GM12891 (cell line): Measurements from ENCODE around the gene ARHGEF4.

Experiments used
- DNase-seq: peaks from one replicate; pipeline ENCODE4 v3.0.0; 2011; ENCODE audit warnings: low spot score; ENCODE audit not compliant: insufficient read length
- FAIRE-seq: peaks from 2 replicates; lab custom pipeline; 2011; peaks lifted over from hg19 to GRCh38; lab: Jason Lieb, UNC
- PAX5 ChIP-seq: IDR thresholded peaks from 2 replicates; pipeline ENCODE4 v1.6.1; 2011; ENCODE audit warnings: low read length, moderate library complexity, mild to moderate bottlenecking; ENCODE audit not compliant: insufficient read depth, severe bottlenecking
- POLR2A ChIP-seq: IDR thresholded peaks from 2 replicates; pipeline ENCODE4 v1.6.1; 2011; ENCODE audit warnings: low read depth, low read length, control low read depth
- POLR2AphosphoS5 ChIP-seq: IDR thresholded peaks from 2 replicates; pipeline ENCODE4 v1.6.1; 2011; ENCODE audit warnings: low read depth, low read length, control low read depth
- POU2F2 ChIP-seq: IDR thresholded peaks from 2 replicates; pipeline ENCODE4 v1.6.1; 2011; ENCODE audit warnings: low read depth, mild to moderate bottlenecking, control low read depth, low read length, moderate library complexity
- SPI1 ChIP-seq: IDR thresholded peaks from 2 replicates; pipeline ENCODE4 v1.6.1; 2011; ENCODE audit warnings: low read depth, low read length, control low read depth
- TAF1 ChIP-seq: IDR thresholded peaks from 2 replicates; pipeline ENCODE4 v1.6.1; 2011; ENCODE audit warnings: low read depth, low read length, control low read depth

ARHGEF4 gene

DNA sequence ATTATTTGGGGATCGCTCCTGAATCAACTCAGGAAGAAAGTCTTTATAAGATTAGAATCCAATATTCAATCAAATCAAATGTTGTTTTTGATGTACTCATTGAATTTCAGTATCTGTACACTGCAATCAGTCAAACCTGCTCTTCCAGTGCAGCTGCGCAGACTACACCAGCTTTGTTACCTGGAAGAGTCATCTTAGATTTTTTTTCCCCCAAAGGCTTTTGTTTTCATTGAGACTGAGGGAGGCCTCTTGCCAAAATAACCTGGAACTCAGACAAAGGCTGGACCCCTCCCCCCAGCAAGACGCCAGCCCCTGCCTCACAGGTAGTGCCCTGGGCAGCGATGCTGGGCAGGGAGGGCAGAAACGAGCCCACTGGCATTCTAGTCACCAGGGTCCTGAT lies 74.8 kb downstream of the ARHGEF4 start:
- no peak for FAIRE-seq
- no peak for DNase-seq
- TF ChIP-seq TAF1, result no peak
- TF ChIP-seq POU2F2, result no peak
- no peak for TF ChIP-seq SPI1
- no peak for TF ChIP-seq POLR2A
- no peak for TF ChIP-seq POLR2AphosphoS5
- no peak for TF ChIP-seq PAX5

DNA sequence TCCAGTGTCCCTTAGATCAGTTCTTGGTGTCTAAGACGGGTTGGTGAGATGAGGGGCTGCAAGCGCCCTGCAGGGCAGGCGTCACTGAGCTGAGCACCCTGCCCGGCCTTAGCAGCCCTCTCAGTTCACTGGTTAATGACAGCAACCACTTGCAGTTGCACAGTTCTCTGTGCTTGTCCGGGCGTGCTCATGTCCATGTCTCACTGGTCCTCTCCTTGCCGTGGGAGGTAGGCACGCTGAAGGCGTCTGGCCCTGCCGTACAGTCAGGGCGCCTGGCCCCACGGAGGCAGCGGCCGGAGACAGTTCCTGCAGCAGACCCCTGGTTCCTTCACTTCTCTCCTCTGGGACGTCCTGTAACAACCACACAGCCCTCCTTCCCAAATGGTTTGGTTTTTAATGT lies 75.3 kb downstream of the ARHGEF4 start:
- no peak for TF ChIP-seq POLR2A
- no peak for TF ChIP-seq TAF1
- no peak for TF ChIP-seq PAX5
- TF ChIP-seq POU2F2, result no peak
- TF ChIP-seq SPI1, result no peak
- TF ChIP-seq POLR2AphosphoS5, result no peak
- FAIRE-seq (no peak), DNase-seq (no peak)

DNA sequence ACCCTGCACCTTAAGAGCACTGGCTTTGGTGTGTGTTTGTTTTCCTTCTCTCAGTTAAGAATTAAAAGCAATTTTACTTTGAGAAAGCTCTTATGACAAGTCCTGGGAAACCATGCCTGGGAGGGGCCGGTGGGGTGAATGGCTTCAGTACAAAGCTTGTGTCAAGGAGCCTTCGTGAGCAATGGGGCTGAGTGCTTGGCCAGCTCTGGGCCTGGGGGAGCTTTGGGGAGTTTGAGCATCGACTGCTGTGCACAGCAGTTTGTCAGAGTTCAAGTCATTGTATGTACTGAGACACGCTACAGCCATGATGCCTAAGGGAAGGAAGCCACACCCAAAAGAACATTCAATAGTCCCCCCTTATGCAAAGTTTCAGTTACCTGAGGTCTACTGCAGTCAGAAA lies 75.8 kb downstream of the ARHGEF4 start:
- FAIRE-seq, result no peak
- DNase-seq, result no peak
- no peak for TF ChIP-seq POLR2A
- TF ChIP-seq PAX5, result no peak
- no peak for TF ChIP-seq POU2F2

DNA sequence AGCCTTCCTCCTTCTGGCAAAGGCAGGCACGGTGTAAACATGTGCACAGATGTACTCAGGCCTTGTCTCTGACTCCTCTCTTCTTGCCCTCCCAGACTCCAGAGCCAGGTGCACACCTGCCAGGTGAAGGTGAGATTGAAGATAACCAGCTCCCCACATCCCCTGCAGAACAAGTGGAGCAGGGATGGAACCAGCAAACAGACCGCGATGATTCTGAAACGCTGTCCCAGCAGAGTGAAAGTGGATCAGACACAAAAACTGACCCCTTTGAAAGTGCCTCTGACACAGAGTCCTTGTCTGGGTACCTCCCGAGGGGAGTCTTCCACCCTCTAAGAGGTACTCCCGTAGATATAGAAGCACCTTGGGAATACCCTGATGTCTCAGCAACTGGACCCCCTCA lies 77.2 kb downstream of the ARHGEF4 start:
- no peak for DNase-seq
- TF ChIP-seq POLR2A, result no peak
- no peak for TF ChIP-seq POU2F2
- no peak for TF ChIP-seq SPI1
- TF ChIP-seq TAF1, result no peak
- no peak for TF ChIP-seq PAX5
- no peak for TF ChIP-seq POLR2AphosphoS5
- FAIRE-seq, result no peak

DNA sequence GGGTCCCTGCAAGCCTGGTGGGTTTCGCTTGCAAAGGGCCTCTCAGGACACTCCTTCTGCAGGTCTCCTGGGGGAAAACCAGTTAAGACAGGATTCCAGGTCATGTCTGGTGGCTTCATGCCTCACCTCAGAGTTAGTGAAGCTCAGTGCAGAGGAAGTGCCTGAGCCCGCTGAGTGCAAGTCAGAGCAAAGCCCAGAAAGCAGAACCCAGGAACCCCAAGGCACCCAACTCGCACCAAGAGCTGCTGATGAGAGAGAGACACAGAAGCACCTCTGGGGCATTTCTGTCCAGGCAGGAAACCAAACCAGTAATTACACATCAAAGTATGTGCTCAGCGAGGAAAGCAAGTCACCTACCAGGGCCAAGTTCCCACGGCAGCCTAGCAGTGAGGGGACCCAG lies 78.4 kb downstream of the ARHGEF4 start:
- no peak for FAIRE-seq
- TF ChIP-seq PAX5 (no peak), POLR2AphosphoS5 (no peak), POLR2A (no peak), TAF1 (no peak), SPI1 (no peak), POU2F2 (no peak)

DNA sequence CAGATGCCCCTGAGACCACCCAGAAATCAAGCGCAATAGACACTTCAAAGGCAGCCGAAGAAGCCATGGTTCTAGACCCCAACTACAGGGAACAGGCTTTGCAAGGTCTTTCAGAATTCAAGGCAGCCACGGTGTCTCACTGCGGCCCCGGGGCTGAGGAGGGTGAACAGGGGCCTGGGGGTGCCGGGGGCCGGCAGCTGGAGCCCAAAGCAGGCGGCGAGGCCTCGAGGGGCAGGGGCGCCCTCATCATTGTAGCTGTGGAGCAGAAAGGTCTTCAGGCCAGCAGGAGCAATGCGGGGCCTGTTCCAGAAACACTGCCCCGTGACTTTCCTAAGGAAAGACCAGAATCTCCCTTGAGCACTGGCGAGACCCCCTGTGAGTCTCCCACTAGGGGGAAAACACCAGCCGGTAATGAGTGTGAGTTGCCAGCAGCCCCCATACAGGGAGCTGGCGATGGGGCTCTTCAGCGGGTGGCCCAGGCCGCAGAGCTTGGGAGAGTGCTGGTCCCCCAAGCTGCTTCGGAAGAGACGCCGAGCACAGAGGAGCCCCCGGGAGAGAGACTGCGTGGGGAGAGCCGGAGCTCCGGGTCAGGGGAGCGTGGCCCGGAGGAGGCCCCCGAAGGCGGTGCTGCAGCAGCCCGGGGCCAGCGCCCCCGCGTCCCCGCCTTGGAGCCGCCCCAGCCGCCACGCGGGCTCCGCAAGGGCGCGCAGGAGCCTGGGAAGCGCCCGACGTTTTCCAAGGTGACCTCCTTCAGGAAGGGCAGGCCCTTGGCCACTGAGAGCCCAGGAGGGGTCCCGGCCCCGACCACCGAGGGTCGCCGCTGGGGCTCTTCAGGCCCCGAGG lies 79.1 kb downstream of the ARHGEF4 start:
- FAIRE-seq (no peak), DNase-seq (no peak)
- no peak for TF ChIP-seq POLR2A
- TF ChIP-seq POU2F2, result no peak
- no peak for TF ChIP-seq SPI1
- no peak for TF ChIP-seq TAF1
- no peak for TF ChIP-seq PAX5
- no peak for TF ChIP-seq POLR2AphosphoS5

More for the DNA sequence above, 78.4 kb downstream of the ARHGEF4 start:
- no peak for DNase-seq

DNA sequence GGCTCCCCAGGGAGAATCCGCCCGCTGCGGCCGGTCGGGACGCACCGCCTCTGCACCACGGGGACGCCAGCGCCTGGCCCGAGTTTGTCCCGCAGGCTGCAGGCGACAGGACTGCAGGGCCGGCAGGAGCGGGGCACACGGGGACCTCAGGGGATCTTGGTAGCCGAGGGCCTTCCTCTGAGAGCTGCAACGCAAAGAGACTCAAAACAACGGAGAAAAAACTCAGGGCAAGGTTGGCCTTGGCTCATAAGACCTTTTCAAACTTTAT lies 79.7 kb downstream of the ARHGEF4 start:
- FAIRE-seq, result no peak
- DNase-seq, result no peak
- no peak for TF ChIP-seq POLR2A
- no peak for TF ChIP-seq POLR2AphosphoS5
- no peak for TF ChIP-seq PAX5
- no peak for TF ChIP-seq TAF1

DNA sequence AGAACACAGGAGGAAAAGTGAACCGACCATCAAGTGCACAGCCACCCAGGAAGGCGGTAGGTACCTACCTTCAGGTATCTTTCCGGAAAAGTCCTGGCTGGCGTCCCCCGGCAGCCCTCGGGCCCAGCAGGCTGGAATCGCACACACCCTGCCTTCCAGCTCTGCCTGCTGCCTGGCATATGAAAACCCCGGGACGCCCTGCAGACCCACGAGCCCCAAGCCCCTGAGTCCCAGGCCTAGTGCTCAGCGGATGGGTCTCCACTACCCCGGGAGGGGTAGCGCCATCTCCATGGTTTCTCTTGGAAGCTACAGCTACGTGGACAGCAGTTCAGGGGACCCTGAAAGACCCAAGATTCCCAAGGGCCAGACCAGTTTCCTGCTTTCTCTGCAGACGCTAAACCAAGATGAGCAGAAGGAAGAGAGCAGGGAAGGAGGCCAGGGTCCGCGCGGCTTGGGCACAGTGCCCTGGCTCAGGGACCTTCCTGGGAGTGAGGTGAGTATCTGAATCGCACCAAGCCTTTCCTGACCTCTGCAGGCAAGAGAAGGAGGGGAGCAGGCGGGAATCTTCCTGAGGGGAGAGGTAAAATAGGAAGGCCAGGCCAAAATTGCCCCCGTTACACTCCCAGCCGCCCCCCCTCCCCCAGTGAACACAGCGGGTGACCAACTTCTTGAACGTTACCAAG lies 80.4 kb downstream of the ARHGEF4 start:
- FAIRE-seq, result no peak
- no peak for DNase-seq
- TF ChIP-seq PAX5 (no peak), POLR2A (no peak), POU2F2 (no peak), SPI1 (no peak), TAF1 (no peak), POLR2AphosphoS5 (no peak)

DNA sequence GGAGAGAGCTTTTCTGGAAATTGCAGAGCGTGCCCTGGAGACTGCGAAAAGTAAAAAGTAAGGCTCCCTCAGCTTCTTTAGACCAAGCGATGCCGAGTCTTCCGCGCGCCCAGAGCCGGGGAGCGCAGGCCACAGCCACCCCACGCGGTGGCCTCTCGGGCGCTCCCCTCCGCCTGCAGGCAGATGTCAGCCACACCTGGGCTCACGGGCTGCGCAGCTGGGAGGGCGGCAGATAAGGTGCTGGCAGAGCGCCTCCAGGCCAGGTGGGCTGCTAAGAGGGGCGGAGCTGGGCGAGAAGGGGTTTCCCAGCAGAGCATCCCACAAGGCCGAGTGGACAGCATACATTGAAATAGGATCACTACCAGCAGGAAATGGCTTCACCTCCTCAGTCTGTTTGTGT lies 81.7 kb downstream of the ARHGEF4 start:
- no peak for DNase-seq
- no peak for TF ChIP-seq POLR2A
- no peak for TF ChIP-seq POU2F2
- TF ChIP-seq TAF1, result no peak
- no peak for TF ChIP-seq SPI1
- no peak for TF ChIP-seq POLR2AphosphoS5
- no peak for TF ChIP-seq PAX5
- FAIRE-seq, result no peak
